ENCODE measurements around the gene C11orf68. TPM values are rescaled to one million over a fixed set of nuclear protein-coding genes. Genes with fewer than 3 reads are reported as not detected.

The C11orf68 gene
- total RNA-seq, 1 donor from 2014 or later = 24.7 TPM

DNA sequence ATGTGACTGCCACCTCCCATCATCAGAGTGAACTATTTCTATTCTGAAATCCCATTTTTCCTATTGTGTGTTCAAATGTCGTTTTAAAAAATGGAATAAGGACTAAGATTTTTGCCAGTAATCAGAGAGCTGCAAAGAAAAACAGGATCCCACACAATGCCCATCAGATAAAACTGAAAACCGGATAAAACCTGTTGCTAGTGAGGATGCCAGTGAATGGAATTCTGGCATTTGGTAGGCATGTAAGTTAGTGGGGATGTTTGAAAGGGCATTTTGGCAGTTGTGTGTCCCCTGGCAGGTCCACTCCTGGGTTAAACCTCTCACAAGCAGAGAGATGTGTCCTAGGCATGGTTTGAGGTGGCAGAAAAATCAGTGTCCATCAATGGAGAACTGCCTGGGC, 6.5 kb upstream of the C11orf68 start:
- Mint-ChIP-seq H3K27ac (ENCODE audit: unreplicated experiment) (no peak overlapping the region), H3K9me3 (ENCODE audit: unreplicated experiment) (peaks cover 2% of the 10 kb centered on the region), H3K27me3 (ENCODE audit: unreplicated experiment) (peaks cover 1% of the 10 kb centered on the region), H3K4me1 (ENCODE audit: low read depth, unreplicated experiment) (no peaks in the 10 kb centered on the region), H3K36me3 (ENCODE audit: unreplicated experiment) (no peaks in the 10 kb centered on the region), H3K4me3 (ENCODE audit: unreplicated experiment) (no peak overlapping the region)
- TF ChIP-seq CTCF (IDR thresholded peaks at IDR 0.05; ENCODE audit: partially characterized antibody, unreplicated experiment) = no peak
- no peak for DNase-seq

DNA sequence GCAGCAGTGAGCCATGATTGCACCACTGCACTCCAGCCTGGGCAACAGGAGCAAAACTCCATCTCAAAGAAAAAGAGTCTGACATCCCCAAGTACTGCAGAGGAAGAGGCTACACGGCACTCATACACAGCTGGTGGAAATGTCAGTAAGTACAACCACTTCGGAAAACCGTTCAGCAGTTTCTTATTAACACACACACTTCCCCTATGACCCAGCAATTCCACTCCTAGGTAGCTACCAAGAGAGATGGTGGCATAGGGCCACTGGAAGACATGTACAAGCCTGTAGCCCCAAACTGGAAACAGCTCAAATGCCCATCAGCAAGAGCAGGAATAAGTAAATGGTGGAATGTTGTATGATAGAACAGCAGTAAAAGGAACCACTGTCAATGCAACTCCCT, 3.7 kb upstream of the C11orf68 start:
- H3K27ac Mint-ChIP-seq (ENCODE audit: unreplicated experiment) = no peak overlapping the region
- peaks cover 1% of the 10 kb centered on the region for H3K27me3 Mint-ChIP-seq (ENCODE audit: unreplicated experiment)
- H3K4me1 Mint-ChIP-seq (ENCODE audit: low read depth, unreplicated experiment) = no peaks in the 10 kb centered on the region
- H3K9me3 Mint-ChIP-seq (ENCODE audit: unreplicated experiment) = peaks cover 5% of the 10 kb centered on the region
- H3K36me3 Mint-ChIP-seq (ENCODE audit: unreplicated experiment) = no peaks in the 10 kb centered on the region
- H3K4me3 Mint-ChIP-seq (ENCODE audit: unreplicated experiment) = no peak overlapping the region
- DNase-seq = no peak
- no peak for TF ChIP-seq CTCF (IDR thresholded peaks at IDR 0.05; ENCODE audit: partially characterized antibody, unreplicated experiment)

DNA sequence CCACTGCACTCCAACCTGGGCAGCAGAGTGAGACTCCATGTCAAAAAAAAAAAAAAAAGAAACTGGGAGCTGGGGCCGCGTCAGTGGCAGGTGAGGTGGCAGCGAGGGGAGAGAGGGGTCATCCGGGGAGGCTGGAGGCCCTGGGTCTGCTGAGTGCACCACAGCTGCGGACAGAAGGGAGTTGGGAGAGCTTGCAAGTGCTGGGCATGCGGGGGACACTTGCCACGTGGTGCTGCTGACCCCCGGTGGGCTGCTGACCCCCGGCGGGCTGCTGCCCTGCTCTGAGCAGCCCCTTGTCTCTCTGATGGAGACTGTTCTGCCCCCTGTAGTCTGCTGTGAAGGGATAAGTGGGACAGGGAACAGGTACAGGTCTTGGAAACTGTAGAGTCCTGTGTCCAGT, 3.0 kb upstream of the C11orf68 start:
- Mint-ChIP-seq H3K27me3 (ENCODE audit: unreplicated experiment) (peaks cover 4% of the 10 kb centered on the region), H3K9me3 (ENCODE audit: unreplicated experiment) (peaks cover 5% of the 10 kb centered on the region), H3K4me3 (ENCODE audit: unreplicated experiment) (no peak overlapping the region), H3K4me1 (ENCODE audit: low read depth, unreplicated experiment) (no peaks in the 10 kb centered on the region), H3K36me3 (ENCODE audit: unreplicated experiment) (no peaks in the 10 kb centered on the region), H3K27ac (ENCODE audit: unreplicated experiment) (no peak overlapping the region)
- no peak for DNase-seq
- no peak for TF ChIP-seq CTCF (IDR thresholded peaks at IDR 0.05; ENCODE audit: partially characterized antibody, unreplicated experiment)

- H3K9me3 Mint-ChIP-seq (ENCODE audit: unreplicated experiment) = peaks cover 5% of the 10 kb centered on the region
- no peak for DNase-seq
- H3K36me3 Mint-ChIP-seq (ENCODE audit: unreplicated experiment) = no peaks in the 10 kb centered on the region
- no peak overlapping the region for H3K4me3 Mint-ChIP-seq (ENCODE audit: unreplicated experiment)
- TF ChIP-seq CTCF (IDR thresholded peaks at IDR 0.05; ENCODE audit: partially characterized antibody, unreplicated experiment) = no peak
- H3K27me3 Mint-ChIP-seq (ENCODE audit: unreplicated experiment) = peaks cover 8% of the 10 kb centered on the region
- H3K27ac Mint-ChIP-seq (ENCODE audit: unreplicated experiment) = no peak overlapping the region
- H3K4me1 Mint-ChIP-seq (ENCODE audit: low read depth, unreplicated experiment) = no peaks in the 10 kb centered on the region
Measured at GRCh38 chr11:65921033-65921555, 2.2 kb upstream of the C11orf68 start.

DNA sequence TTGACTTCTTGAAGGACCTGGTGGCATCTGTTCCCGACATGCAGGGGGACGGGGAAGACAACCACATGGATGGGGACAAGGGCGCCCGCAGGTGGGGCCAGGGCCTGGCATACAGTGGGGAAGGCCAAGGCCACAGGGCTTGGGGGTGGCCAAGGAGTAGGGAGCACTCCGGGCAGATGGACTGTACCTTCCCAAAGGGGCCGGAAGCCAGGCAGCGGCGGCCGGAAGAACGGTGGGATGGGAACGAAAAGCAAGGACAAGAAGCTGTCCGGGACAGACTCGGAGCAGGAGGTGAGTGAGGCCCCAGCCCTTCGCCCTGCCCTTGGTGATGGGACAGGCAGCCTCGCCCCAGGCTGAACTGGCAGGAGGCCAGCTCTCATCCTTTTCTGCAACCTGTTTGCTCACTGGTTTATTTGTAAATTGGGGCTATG, 1.5 kb upstream of the C11orf68 start:
- H3K4me3 Mint-ChIP-seq (ENCODE audit: unreplicated experiment) = peak overlapping the region; percentile 65
- no peak for TF ChIP-seq CTCF (IDR thresholded peaks at IDR 0.05; ENCODE audit: partially characterized antibody, unreplicated experiment)
- H3K27me3 Mint-ChIP-seq (ENCODE audit: unreplicated experiment) = peaks cover 8% of the 10 kb centered on the region
- H3K27ac Mint-ChIP-seq (ENCODE audit: unreplicated experiment) = no peak overlapping the region
- H3K36me3 Mint-ChIP-seq (ENCODE audit: unreplicated experiment) = no peaks in the 10 kb centered on the region
- no peak for DNase-seq
- H3K4me1 Mint-ChIP-seq (ENCODE audit: low read depth, unreplicated experiment) = peaks cover under 1% of the 10 kb centered on the region
- peaks cover 6% of the 10 kb centered on the region for H3K9me3 Mint-ChIP-seq (ENCODE audit: unreplicated experiment)
